Stimulated activated CD4-positive, alpha-beta T cell treated with anti-CD3 and anti-CD28 coated beads, Interleukin-2, amount 100 ng/mL, for 48 hours (primary cell): ENCODE results near the gene ZFP90.
A peak's percentile ranks its signal among the peaks of the same experiment; 100 is the strongest.
"Not testable (repeated sequence)": the region's sequence is repeated elsewhere in the genome, so short reads cannot be mapped to it uniquely, and the experiment has no call there.

Experiments used
- DNase-seq, 2 donors: peaks; one replicate each; pipeline ENCODE4 v3.0.0-alpha.2; 2020

ZFP90 gene

GRCh38 chr16:68538880-68539701 is at the start of gene ZFP90:
TSS of gene ZFP90 (plus strand) at chr16:68539291. CDS start at chr16:68539793, 502 bp downstream.
- peak; percentile 77 to 83 for DNase-seq

GRCh38 chr16:68490358-68490757 is 48.7 kb upstream of the ZFP90 start:
- DNase-seq = no peak

GRCh38 chr16:68490829-68491575 is 48.1 kb upstream of the ZFP90 start:
- no peak for DNase-seq

GRCh38 chr16:68491576-68491950 is 47.5 kb upstream of the ZFP90 start:
- no peak for DNase-seq

- no peak for DNase-seq
These were observed 46.9 kb upstream of the ZFP90 start for GRCh38 chr16:68492151-68492542.

- no peak for DNase-seq
These were observed 46.3 kb upstream of the ZFP90 start for GRCh38 chr16:68492543-68493411.

GRCh38 chr16:68493412-68494070 is 45.5 kb upstream of the ZFP90 start:
- DNase-seq = no peak

- not testable (repeated sequence) for DNase-seq
These were observed 44.8 kb upstream of the ZFP90 start for GRCh38 chr16:68494261-68494660.

GRCh38 chr16:68496689-68497088 is 42.4 kb upstream of the ZFP90 start:
- no peak for DNase-seq

GRCh38 chr16:68499006-68499405 is 40.1 kb upstream of the ZFP90 start:
- no peak for DNase-seq

- DNase-seq = no peak
These were observed 35.8 kb upstream of the ZFP90 start for GRCh38 chr16:68503334-68503733.

- DNase-seq = no peak
These were observed 35.0 kb upstream of the ZFP90 start for GRCh38 chr16:68504066-68504465.

- DNase-seq = no peak
These were observed 32.6 kb upstream of the ZFP90 start for GRCh38 chr16:68506331-68507053.

GRCh38 chr16:68508013-68508412 is 31.1 kb upstream of the ZFP90 start:
- DNase-seq = no peak

GRCh38 chr16:68508641-68509240 is 30.4 kb upstream of the ZFP90 start:
- DNase-seq = no peak

GRCh38 chr16:68509381-68509780 is 29.7 kb upstream of the ZFP90 start:
- DNase-seq = no peak

- DNase-seq = no peak
These were observed 28.3 kb upstream of the ZFP90 start for GRCh38 chr16:68510775-68511174.

GRCh38 chr16:68512183-68512582 is 26.9 kb upstream of the ZFP90 start:
- DNase-seq = no peak

GRCh38 chr16:68512742-68513141 is 26.3 kb upstream of the ZFP90 start:
- no peak for DNase-seq

- no peak for DNase-seq
These were observed 24.6 kb upstream of the ZFP90 start for GRCh38 chr16:68514511-68514910.

- DNase-seq = no peak
These were observed 21.4 kb upstream of the ZFP90 start for GRCh38 chr16:68517606-68518166.
